Measurements from ENCODE around the gene EPN2.

Gene EPN2

DNA sequence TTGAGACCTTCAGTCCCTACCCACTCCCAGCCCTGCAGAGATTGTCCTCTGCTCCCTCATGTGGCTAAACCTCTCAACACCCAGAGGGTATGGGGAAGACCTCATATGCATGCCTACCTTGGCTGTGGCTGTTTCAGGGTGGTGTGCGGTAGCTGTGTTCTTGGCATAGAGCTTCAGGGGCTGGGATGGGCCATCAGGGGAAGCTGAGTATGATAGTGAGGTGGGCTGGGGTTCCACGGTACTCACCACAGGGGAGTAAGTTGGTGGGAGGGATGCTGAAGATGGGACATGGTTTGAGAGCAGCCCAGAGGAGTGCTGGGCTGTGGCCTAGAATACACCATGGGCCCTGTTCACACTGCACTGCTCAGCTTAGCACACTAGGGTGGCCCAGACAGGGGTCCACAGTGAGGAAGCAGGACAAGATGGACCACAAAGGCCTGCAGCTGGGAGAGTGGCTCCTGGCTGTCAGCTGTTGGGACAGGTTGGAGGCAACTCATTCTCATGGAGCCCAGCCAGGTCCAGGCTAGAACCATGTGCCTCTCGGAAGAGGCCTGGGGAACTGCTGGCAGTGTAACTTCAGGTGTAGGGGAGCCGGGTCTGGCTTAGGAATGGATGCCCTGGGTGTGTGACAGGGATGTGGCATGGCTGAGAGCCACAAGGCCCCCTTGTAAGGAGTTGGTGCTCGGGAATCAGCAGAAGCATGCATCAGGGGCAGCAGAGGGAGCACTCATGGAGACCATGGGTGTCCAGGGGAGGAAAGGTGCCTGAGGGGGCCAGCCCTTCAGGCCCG lies 146.7 kb downstream of the EPN2 start:
- no peaks in the 10 kb centered on the region for H3K9me3 Mint-ChIP-seq
- H3K4me1 Mint-ChIP-seq, result peaks cover 38% of the 10 kb centered on the region
- no peak for ATAC-seq
- H3K4me3 Mint-ChIP-seq, result no peak overlapping the region
- no peak overlapping the region for H3K27ac Mint-ChIP-seq
- DNase-seq, result no peak
- peaks cover 19% of the 10 kb centered on the region for H3K27me3 Mint-ChIP-seq

DNA sequence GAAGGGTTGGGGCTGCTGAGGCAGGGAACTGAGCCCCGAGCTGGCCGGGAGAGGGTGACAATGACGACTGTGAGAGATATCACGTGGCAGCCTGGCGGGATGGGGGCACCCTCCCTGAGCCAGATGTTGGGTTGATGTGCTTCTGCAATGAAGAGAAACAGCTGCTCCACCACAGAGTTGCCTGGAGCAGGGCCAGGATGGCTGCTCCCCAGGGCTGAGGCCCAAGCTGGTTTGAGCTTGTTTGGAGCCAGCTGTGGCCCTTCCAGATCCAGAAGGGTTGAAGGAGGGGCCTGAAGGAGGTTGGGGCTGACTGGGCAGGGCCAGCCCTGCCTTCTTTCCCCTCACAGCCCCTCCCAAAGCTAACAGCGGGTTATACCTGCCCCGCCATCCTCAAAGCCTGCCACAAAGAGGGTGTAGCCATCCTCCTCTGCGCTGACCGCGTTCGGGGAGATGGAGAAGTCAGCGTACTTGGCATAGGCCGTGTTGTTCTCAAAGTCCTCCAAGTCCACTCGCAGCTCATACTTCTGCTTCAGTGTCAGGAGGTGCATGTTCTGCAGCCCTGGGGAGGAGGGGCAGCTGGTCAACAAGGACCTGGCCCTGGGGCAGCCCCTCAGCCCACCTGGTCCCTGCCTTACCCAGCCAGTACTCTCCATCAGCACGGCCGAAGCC lies 147.7 kb downstream of the EPN2 start:
- no peak overlapping the region for H3K4me3 Mint-ChIP-seq
- peaks cover 29% of the 10 kb centered on the region for H3K4me1 Mint-ChIP-seq

DNA sequence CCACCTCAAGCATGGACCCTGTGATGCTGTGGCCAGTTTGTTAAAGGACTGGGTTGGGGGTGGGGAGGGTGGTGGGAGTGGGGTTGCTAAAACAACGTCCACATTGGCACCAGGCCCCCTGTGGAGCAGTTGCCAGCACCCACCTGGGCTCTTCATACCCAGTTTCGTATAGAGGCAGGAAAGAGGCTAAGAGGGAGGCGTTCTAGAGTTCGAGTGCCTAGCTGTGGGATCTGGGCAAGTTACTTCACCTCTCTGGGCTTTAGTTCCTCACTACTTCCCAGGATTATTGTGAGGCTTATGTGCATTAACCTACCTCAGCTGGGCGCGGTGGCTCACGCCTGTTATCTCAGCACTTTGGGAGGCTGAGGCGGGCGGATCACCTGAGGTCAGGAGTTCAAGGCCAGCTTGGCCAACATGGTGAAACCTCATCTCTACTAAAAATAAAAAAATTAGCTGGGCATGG lies 148.4 kb downstream of the EPN2 start:
- Mint-ChIP-seq H3K4me3 (no peak overlapping the region), H3K27ac (no peak overlapping the region), H3K27me3 (peaks cover 31% of the 10 kb centered on the region), H3K9me3 (no peaks in the 10 kb centered on the region), H3K4me1 (peaks cover 29% of the 10 kb centered on the region)
- ATAC-seq (no peak), DNase-seq (no peak)

More for the DNA sequence above, 147.7 kb downstream of the EPN2 start:
- Mint-ChIP-seq H3K27me3 (peaks cover 28% of the 10 kb centered on the region), H3K27ac (no peak overlapping the region), H3K9me3 (no peaks in the 10 kb centered on the region)
- no peak for ATAC-seq
- DNase-seq, result no peak
